Measurements from ENCODE around the gene ITPK1.

ITPK1 gene

GRCh38 chr14:92943855-92944570, 171.7 kb downstream of the ITPK1 start:
- DNase-seq (ENCODE audit: low spot score): no peak
- no peak for TF ChIP-seq CTCF (IDR thresholded peaks at IDR 0.05; ENCODE audit: extremely low read depth, missing control alignments)

GRCh38 chr14:92942976-92943710, 172.6 kb downstream of the ITPK1 start:
- TF ChIP-seq CTCF (IDR thresholded peaks at IDR 0.05; ENCODE audit: extremely low read depth, missing control alignments): no peak
- DNase-seq (ENCODE audit: low spot score): no peak

GRCh38 chr14:92942576-92942975, 173.1 kb downstream of the ITPK1 start:
- no peak for DNase-seq (ENCODE audit: low spot score)
- no peak for TF ChIP-seq CTCF (IDR thresholded peaks at IDR 0.05; ENCODE audit: extremely low read depth, missing control alignments)

GRCh38 chr14:92942136-92942535, 173.6 kb downstream of the ITPK1 start:
- DNase-seq (ENCODE audit: low spot score): no peak
- TF ChIP-seq CTCF (IDR thresholded peaks at IDR 0.05; ENCODE audit: extremely low read depth, missing control alignments): no peak

- no peak for TF ChIP-seq CTCF (IDR thresholded peaks at IDR 0.05; ENCODE audit: extremely low read depth, missing control alignments)
- DNase-seq (ENCODE audit: low spot score): no peak
Observed at GRCh38 chr14:92941531-92941930, 174.2 kb downstream of the ITPK1 start.

GRCh38 chr14:92940543-92940942, 175.2 kb downstream of the ITPK1 start:
- no peak for TF ChIP-seq CTCF (IDR thresholded peaks at IDR 0.05; ENCODE audit: extremely low read depth, missing control alignments)
- no peak for DNase-seq (ENCODE audit: low spot score)

- no peak for DNase-seq (ENCODE audit: low spot score)
- no peak for TF ChIP-seq CTCF (IDR thresholded peaks at IDR 0.05; ENCODE audit: extremely low read depth, missing control alignments)
Observed at GRCh38 chr14:92939699-92940098, 176.0 kb downstream of the ITPK1 start.
